ENCODE data around the gene GCNT4.

Gene GCNT4

DNA sequence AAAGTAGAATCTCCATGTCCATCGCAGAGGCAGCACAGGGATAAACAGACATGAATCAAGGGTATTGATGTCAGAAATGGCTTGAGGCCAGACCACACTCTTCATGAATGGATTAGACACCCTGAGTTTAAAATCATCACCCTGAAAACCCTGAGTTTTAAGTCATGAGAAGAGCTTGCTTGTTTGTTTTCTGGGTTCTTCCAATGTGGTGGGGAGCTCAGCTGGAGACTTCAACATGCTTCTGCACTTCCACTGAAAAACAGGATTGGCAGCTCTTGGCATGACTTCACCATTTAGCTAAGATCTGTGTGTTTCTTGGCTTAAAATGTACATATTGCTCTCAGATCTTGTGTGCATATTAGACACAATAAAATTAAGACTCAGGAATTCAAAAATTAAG, 9.8 kb downstream of the GCNT4 start:
- TF ChIP-seq, protein P1, sequence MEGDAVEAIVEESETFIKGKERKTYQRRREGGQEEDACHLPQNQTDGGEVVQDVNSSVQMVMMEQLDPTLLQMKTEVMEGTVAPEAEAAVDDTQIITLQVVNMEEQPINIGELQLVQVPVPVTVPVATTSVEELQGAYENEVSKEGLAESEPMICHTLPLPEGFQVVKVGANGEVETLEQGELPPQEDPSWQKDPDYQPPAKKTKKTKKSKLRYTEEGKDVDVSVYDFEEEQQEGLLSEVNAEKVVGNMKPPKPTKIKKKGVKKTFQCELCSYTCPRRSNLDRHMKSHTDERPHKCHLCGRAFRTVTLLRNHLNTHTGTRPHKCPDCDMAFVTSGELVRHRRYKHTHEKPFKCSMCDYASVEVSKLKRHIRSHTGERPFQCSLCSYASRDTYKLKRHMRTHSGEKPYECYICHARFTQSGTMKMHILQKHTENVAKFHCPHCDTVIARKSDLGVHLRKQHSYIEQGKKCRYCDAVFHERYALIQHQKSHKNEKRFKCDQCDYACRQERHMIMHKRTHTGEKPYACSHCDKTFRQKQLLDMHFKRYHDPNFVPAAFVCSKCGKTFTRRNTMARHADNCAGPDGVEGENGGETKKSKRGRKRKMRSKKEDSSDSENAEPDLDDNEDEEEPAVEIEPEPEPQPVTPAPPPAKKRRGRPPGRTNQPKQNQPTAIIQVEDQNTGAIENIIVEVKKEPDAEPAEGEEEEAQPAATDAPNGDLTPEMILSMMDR (conservative IDR thresholded peaks at IDR 0.05): no peak
- H3K27ac ChIP-seq: no peak overlapping the region

DNA sequence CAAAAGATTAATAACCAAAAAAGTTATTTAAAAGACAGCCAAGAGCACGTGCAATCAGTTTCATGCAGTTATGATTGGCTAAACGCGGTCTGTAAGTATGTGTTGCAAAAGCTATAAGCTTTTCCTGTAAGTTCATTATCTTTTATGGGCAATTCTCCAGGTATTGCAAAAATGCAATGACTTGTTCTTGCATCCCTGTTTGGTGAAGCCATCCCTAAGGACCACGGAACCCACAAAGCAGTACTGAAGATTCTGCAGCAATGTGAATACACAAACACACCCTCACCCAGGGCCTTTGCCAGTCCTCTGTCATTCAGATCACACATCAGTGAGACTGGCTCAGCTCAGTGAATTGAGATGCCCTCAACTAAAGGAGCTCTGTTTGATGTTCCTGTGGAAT, 11.4 kb downstream of the GCNT4 start:
- TF ChIP-seq, protein P1 (conservative IDR thresholded peaks at IDR 0.05): no peak
- no peak overlapping the region for H3K27ac ChIP-seq

DNA sequence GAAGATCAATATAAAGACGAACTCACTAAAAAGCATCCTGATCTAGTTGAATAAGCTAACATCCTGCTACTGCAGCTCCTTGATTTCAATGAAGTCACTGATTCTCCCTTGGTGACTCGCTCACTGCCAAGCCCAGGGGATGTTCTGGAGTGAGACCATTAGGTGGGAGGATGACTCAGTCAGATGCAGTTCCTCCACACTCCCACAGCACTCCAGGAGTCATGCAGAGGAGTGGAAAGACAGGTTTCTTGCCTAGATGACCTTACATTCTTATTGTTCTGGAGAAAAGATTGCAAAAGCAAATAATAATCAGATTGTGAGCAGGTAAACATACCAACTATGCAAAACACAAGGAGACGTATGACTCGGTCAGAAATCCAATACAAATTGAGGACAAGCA, 15.3 kb downstream of the GCNT4 start:
- TF ChIP-seq, protein P1 (conservative IDR thresholded peaks at IDR 0.05): 0 out of 2 replicates have a peak, but pooled peaks have one; percentile 18

DNA sequence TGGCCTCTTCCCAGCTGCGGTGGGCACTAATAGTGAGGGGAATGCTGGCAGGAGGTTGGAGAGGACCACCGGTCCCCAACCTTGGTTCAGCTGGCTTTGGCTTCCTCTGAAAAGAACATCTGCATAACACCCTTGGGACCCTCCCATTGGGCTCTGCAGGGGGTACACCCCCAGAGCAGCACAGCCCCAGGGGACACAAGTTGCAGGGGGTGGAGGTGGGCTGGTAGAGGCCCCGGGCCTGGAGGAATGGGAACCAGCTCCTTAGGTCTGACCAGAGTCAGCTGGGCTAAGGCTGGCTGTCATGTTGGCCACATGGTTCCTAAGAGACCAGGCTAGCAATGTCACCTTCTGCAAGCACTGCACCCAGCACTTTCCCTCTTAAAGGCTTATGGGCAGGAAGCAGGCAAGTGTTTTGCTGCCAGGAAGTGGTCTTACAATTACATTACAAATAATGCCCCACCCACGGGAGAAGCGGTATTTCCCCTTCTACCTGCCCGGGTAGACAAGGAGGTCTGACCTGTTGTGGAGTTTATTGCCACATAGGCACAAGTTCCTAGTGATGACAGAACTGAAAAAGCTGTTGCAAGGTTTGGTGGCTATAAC, 18.1 kb downstream of the GCNT4 start:
- H3K27ac ChIP-seq: no peak overlapping the region
- TF ChIP-seq, protein P1 (conservative IDR thresholded peaks at IDR 0.05): no peak

More for the DNA sequence above, 15.3 kb downstream of the GCNT4 start:
- H3K27ac ChIP-seq: peak overlapping the region; percentile 63

DNA sequence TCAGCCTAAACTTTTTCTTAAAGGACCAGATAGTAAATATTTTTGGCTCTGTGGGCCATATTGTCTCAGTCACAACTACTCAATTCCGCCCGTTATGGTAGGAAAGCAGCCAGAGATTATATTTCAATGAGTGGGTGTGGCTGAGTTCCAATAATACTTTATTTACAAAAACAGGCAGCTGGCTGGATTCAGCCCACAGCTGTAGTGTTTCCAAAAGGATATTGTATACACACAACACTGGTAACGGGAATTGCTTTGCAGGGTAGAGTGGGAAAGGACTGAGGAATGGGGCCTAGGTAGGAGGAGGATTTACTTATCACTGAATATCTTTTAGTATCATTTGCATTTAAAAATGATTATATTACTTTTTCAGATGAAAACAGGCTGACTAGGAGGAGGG, 21.0 kb downstream of the GCNT4 start:
- TF ChIP-seq, protein P1 (conservative IDR thresholded peaks at IDR 0.05): no peak

DNA sequence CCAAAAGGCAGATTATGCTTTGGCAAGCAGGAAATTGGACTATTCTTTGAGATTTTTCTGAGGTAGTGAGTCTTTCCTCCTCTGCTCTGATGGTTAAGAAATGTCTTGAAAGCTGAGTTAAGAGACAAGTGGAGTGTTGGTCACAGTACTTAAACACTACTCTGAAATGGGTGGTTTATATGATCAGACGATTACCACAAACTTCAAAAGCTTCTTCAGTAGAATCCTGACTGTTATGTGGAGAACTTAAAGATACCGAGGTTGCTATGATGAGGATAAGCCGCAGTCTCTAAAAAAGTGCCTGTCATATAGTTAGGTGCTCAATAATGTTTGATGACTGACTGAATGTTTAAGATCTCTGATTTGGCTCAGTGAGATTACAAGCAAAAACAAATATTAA, 24.3 kb downstream of the GCNT4 start:
- no peak overlapping the region for H3K27ac ChIP-seq
- TF ChIP-seq, protein P1 (conservative IDR thresholded peaks at IDR 0.05): no peak

More for the DNA sequence above, 21.0 kb downstream of the GCNT4 start:
- H3K27ac ChIP-seq: no peak overlapping the region

DNA sequence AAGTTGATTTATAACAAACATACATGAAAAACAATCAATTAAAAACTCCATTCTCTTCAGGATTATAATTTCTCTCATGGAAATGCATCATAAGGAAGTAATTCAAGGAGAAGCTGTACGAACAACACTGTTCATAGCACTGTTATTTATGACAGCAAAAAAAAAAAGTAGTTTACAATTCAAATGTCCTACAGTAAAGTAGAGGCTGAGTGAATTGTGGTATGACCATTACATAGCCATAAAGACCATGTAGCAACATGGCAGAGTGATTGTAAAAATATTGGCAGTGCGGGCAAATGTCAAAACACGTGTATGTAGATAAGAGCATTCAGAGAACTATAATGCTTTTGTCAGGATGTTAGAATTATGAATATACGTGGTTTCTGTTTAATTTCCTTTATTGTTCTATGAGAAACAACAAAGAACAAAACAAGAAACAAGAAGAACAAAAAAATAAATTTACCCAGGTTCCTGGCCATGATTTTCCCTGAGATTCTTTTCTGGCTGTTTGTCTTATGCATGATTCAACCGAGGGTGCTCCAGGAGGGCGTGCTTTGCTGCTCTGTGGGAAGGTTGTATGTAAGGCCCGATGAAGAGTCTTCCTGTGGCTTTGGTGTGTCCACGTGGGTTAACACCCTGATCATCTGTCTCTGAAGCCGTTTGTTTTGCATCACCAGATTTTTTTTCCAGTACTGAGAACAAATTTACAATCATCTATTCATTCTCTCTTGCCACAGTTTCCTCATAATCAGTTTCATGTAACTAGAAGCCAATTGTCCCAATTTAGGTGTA, 28.8 kb downstream of the GCNT4 start:
- H3K27ac ChIP-seq: no peak overlapping the region
- TF ChIP-seq, protein P1 (conservative IDR thresholded peaks at IDR 0.05): no peak

All from VCaP (cell line).